ENCODE data around the gene SYNGR3.

SYNGR3 gene

DNA sequence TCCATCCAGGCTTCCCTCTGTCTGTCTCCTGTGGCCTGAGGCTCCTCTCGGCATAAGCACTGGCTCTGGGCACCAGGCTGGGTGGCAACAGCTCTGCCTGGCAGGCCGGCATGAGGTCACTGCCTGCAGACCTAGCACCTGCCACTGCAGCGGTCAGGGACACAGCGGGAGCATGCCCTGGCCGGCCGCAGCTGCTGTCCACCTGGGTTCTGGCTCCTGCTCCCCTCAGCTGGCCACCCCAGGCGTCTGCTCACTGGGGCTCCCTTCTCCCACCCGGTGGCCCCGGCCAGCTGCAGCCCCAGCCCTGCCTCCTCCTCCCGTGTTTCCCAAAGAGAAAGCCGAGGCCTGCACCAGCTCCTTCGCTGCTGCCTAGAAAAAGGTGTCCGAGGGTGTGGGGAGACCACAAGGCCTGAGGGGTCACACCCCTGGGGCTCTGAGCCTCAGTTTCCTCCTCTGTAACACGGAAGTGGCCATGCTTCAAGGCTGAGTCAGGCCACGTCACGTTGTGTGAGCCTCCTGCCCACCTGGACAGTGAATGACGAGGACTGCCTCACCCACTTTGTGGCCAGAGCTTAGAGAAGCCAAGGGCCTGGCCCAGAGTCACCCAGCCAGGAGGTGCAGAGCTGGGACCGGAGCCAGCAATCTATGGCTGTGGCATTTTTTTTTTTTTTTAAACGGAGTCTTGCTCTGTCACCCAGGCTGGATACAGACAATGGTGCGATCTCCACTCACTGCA is 51.2 kb downstream of the SYNGR3 start:
- no peak for DNase-seq (ENCODE audit: extremely low spot score)
- TF ChIP-seq, protein P1, sequence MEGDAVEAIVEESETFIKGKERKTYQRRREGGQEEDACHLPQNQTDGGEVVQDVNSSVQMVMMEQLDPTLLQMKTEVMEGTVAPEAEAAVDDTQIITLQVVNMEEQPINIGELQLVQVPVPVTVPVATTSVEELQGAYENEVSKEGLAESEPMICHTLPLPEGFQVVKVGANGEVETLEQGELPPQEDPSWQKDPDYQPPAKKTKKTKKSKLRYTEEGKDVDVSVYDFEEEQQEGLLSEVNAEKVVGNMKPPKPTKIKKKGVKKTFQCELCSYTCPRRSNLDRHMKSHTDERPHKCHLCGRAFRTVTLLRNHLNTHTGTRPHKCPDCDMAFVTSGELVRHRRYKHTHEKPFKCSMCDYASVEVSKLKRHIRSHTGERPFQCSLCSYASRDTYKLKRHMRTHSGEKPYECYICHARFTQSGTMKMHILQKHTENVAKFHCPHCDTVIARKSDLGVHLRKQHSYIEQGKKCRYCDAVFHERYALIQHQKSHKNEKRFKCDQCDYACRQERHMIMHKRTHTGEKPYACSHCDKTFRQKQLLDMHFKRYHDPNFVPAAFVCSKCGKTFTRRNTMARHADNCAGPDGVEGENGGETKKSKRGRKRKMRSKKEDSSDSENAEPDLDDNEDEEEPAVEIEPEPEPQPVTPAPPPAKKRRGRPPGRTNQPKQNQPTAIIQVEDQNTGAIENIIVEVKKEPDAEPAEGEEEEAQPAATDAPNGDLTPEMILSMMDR (IDR thresholded peaks at IDR 0.05; ENCODE audit: control extremely low read depth, extremely low read depth, low read depth, missing control alignments): no peak
- CTCF ChIA-PET: interaction anchor here (1.1 to 1.6 kb wide), 3 partner anchors 19 to 100 kb away, joined by 3 to 5 read pairs (median 4); no protein-coding TSS in a partner anchor
- POLR2A ChIA-PET: interaction anchor here (1.0 kb wide), 1 partner anchor 114 kb away, joined by 3 read pairs; the partner anchor contains the start of gene TRAF7

DNA sequence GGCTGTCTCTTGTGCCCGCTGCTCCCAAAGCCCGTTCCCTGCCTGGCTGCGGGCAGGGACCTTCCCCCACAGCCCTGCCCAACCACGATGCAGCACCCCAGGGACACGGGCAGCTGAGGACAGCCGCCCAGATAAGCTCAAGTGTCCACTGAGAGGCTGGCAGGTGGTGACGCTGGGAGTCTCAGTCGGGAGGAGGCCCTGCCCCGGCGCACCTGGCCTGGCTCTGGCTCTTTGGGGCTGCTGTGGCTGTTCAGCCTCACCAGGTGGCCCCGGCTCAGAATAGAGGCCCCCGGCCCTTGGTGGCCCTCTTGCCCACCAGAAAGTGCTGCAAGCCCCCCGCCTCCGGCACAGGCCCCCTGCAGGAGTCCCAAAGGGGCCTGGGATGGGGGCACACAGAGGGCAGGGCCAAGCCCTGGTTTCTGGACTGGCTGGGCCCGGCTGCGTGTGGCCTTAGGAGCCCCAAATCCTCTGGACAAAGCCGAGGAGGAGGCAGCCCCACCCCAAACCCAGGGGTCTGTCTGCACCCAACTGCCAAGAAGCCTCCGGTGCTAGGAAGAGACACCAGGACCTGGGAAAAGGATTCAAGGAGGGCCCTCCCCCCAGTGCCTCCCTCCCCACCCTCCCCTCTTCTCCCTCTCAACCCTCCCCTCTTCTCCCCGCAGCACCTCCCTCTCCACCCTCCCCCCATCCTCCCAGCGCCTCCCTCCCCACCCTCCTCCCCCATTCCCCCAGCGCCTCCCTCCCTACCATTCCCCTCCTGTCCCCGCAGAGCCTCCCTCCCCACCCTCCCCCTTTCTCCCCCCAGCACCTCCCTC is 52.6 kb downstream of the SYNGR3 start:
- TF ChIP-seq, protein P1 (IDR thresholded peaks at IDR 0.05; ENCODE audit: control extremely low read depth, extremely low read depth, low read depth, missing control alignments): no peak
- DNase-seq (ENCODE audit: extremely low spot score): no peak
- ChIA-PET CTCF (interaction anchor here (1.3 kb wide), 1 partner anchor 38 kb away, joined by 3 read pairs; no protein-coding TSS in a partner anchor), POLR2A (no interaction called here)

DNA sequence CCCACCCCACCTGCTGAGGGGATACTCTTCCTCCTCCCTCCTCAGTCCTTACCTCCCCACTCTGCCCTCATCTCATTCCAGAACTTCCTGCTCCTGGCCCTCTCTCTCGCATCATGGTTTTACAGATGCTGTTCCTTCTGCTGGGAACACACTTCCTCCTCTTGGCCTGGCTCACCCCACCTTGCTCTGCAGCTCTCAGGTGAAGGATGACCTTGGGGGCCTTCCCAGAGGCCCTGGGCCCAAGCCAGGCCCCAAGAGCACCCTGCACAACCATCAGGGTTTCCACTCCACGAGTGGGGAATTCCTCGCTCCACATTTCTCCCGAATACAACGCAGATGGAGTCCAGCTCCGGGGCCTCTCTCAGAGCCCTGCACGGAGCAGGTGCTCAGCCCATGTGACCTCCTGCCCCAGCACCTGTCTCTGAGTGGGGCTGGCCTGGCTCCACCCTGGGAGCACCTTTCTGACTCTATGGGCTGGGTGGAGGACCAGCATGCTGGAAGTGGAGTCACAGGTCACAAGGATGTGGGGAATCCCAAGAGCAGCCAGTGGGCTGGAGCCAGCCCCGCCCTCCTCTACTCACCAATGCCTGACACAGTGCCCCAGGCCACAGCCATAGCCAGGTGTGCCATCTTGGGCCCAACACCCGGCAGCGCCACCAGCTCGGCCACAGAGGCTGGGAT is 53.4 kb downstream of the SYNGR3 start:
- DNase-seq (ENCODE audit: extremely low spot score): no peak
- ChIA-PET CTCF (interaction anchor here (1.4 to 1.7 kb wide), 2 partner anchors 15 to 97 kb away, joined by 5 read pairs; no protein-coding TSS in a partner anchor), POLR2A (interaction anchor here (1.2 kb wide), 1 partner anchor 112 kb away, joined by 5 read pairs; the partner anchor contains the start of gene TRAF7)
- TF ChIP-seq, protein P1 (IDR thresholded peaks at IDR 0.05; ENCODE audit: control extremely low read depth, extremely low read depth, low read depth, missing control alignments): no peak
